ENCODE data around the gene LRMDA. TPM values are rescaled to one million over a fixed set of nuclear protein-coding genes. Genes with fewer than 3 reads are reported as not detected.

LRMDA gene
- total RNA-seq, 1 donor from 2014 or later = 19.4 TPM

DNA sequence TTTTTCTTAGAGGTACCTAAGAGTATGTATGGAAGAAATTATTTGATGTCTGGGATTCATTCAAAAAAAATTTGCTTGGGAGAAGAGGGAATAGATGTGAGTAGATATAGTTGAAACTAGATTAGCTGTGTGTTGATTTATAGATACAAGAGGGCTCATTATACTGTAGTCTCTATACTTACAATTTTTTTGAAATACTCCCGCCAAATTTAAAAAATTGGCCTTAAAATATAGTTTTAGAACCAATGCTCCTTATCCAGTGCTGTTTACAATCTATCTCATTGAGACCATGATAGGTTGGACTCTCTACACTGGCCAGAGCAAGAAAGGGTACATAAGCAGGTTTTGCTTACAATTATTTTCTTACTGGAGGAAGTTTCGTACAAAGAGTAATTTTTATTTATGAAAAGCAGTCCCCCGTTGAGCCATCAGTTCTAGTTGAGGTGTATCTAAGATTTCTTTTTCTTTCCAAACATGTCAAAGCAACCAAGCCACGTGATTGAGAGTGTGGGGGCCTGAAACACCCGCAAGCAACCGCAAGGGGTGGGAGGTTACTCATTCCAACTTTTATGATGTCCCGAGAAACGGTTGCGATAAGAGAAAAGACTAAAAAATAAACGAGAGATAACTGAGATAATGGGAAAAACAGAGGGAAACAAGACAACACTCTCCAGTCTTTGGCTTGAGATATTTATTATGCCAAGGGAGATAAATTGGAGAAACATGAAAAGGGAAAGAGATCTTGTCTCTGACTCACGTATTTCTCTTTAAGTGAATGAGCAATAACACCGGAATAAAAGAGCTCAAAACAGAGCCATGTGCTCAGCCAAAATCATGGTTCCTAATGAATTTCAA is 729.2 kb downstream of the LRMDA start:
- TF ChIP-seq, protein P1, sequence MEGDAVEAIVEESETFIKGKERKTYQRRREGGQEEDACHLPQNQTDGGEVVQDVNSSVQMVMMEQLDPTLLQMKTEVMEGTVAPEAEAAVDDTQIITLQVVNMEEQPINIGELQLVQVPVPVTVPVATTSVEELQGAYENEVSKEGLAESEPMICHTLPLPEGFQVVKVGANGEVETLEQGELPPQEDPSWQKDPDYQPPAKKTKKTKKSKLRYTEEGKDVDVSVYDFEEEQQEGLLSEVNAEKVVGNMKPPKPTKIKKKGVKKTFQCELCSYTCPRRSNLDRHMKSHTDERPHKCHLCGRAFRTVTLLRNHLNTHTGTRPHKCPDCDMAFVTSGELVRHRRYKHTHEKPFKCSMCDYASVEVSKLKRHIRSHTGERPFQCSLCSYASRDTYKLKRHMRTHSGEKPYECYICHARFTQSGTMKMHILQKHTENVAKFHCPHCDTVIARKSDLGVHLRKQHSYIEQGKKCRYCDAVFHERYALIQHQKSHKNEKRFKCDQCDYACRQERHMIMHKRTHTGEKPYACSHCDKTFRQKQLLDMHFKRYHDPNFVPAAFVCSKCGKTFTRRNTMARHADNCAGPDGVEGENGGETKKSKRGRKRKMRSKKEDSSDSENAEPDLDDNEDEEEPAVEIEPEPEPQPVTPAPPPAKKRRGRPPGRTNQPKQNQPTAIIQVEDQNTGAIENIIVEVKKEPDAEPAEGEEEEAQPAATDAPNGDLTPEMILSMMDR (IDR thresholded peaks at IDR 0.05; ENCODE audit: unreplicated experiment) = no peak
- H3K27ac Mint-ChIP-seq (ENCODE audit: unreplicated experiment) = no peak overlapping the region
- no peak for DNase-seq (ENCODE audit: low spot score)
- no peaks in the 10 kb centered on the region for H3K4me1 Mint-ChIP-seq (ENCODE audit: unreplicated experiment)
- no peaks in the 10 kb centered on the region for H3K9me3 Mint-ChIP-seq (ENCODE audit: unreplicated experiment)
- no peak overlapping the region for H3K4me3 Mint-ChIP-seq (ENCODE audit: unreplicated experiment)
- H3K27me3 Mint-ChIP-seq (ENCODE audit: unreplicated experiment) = no peaks in the 10 kb centered on the region
- H3K36me3 Mint-ChIP-seq (ENCODE audit: low read depth, unreplicated experiment) = no peaks in the 10 kb centered on the region

DNA sequence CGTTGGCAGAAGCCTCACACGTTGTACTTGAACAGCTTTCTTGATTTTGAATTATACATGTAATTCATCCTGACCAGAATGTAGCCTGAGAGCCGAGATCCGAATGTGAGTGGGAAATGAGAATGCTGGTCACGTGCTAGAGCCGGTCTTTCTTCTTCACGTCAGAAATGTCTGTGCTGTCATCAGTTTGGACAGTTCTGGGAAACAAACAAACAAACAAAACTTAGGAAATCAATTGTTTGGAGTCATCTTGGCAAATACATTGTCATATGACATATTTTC is 729.8 kb downstream of the LRMDA start:
- TF ChIP-seq, protein P1 (IDR thresholded peaks at IDR 0.05; ENCODE audit: unreplicated experiment) = no peak
- H3K27me3 Mint-ChIP-seq (ENCODE audit: unreplicated experiment) = no peaks in the 10 kb centered on the region
- H3K4me1 Mint-ChIP-seq (ENCODE audit: unreplicated experiment) = no peaks in the 10 kb centered on the region
- no peak overlapping the region for H3K4me3 Mint-ChIP-seq (ENCODE audit: unreplicated experiment)
- DNase-seq (ENCODE audit: low spot score) = no peak
- H3K9me3 Mint-ChIP-seq (ENCODE audit: unreplicated experiment) = no peaks in the 10 kb centered on the region
- no peaks in the 10 kb centered on the region for H3K36me3 Mint-ChIP-seq (ENCODE audit: low read depth, unreplicated experiment)
- H3K27ac Mint-ChIP-seq (ENCODE audit: unreplicated experiment) = no peak overlapping the region

- DNase-seq (ENCODE audit: low spot score) = no peak
- Mint-ChIP-seq H3K9me3 (ENCODE audit: unreplicated experiment) (no peaks in the 10 kb centered on the region), H3K4me3 (ENCODE audit: unreplicated experiment) (no peak overlapping the region), H3K4me1 (ENCODE audit: unreplicated experiment) (no peaks in the 10 kb centered on the region), H3K36me3 (ENCODE audit: low read depth, unreplicated experiment) (no peaks in the 10 kb centered on the region), H3K27ac (ENCODE audit: unreplicated experiment) (no peak overlapping the region), H3K27me3 (ENCODE audit: unreplicated experiment) (peaks cover 1% of the 10 kb centered on the region)
- TF ChIP-seq, protein P1 (IDR thresholded peaks at IDR 0.05; ENCODE audit: unreplicated experiment) = no peak
These were observed 737.0 kb downstream of the LRMDA start for GRCh38 chr10:76168437-76168836.

DNA sequence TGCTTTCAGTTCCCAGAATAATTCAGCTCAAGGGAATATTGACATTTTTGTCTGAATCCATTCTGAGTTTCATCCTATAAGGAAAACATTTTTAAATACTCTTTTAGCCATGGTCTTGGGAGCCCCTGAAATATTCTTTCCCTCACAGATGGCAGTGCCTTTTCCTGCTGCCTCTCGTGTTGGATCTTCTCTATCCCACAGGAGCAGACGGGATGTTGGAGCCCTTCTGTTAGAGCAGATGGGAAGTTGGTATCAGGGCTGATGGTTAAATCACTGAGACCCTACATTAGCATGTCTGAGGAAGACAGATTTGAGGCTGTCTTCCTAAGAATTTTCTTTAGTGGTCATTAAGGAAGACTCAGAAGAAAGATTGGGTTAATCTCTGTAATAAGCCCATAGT is 737.8 kb downstream of the LRMDA start:
- Mint-ChIP-seq H3K27ac (ENCODE audit: unreplicated experiment) (no peak overlapping the region), H3K4me1 (ENCODE audit: unreplicated experiment) (no peaks in the 10 kb centered on the region), H3K4me3 (ENCODE audit: unreplicated experiment) (no peak overlapping the region), H3K9me3 (ENCODE audit: unreplicated experiment) (no peaks in the 10 kb centered on the region), H3K27me3 (ENCODE audit: unreplicated experiment) (peaks cover 1% of the 10 kb centered on the region), H3K36me3 (ENCODE audit: low read depth, unreplicated experiment) (no peaks in the 10 kb centered on the region)
- TF ChIP-seq, protein P1 (IDR thresholded peaks at IDR 0.05; ENCODE audit: unreplicated experiment) = no peak
- no peak for DNase-seq (ENCODE audit: low spot score)

DNA sequence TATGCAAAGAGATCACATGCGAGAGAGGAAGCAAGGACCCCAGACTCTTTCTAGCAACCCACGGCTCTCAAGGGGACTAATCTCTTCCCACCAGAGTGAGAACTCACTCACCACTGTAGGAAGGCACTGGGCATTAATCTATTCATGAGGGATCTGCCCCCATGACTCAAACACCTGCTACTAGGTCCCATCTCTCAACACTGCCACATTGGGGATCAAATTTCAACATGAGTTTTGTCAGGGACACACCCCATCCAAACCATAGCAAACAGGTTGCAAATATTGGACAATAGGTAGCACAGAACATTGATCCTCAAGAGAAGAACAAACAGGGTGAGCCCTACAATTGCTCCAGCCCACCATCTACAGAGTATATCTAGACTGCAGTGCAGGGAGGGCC is 740.6 kb downstream of the LRMDA start:
- Mint-ChIP-seq H3K4me1 (ENCODE audit: unreplicated experiment) (no peaks in the 10 kb centered on the region), H3K9me3 (ENCODE audit: unreplicated experiment) (no peaks in the 10 kb centered on the region), H3K27ac (ENCODE audit: unreplicated experiment) (no peak overlapping the region), H3K27me3 (ENCODE audit: unreplicated experiment) (peaks cover 4% of the 10 kb centered on the region), H3K36me3 (ENCODE audit: low read depth, unreplicated experiment) (no peaks in the 10 kb centered on the region), H3K4me3 (ENCODE audit: unreplicated experiment) (no peak overlapping the region)
- TF ChIP-seq, protein P1 (IDR thresholded peaks at IDR 0.05; ENCODE audit: unreplicated experiment) = no peak
- DNase-seq (ENCODE audit: low spot score) = no peak
